H9 (cell line): ENCODE measurements around the gene TMEM9. TPM values are rescaled to one million over a fixed set of nuclear protein-coding genes. Genes with fewer than 3 reads are reported as not detected.

ENCODE experiments used
- DNase-seq: peaks from one replicate; pipeline ENCODE4 v3.0.0-alpha.2; 2017
- H2AFZ ChIP-seq: one replicate; pipeline ENCODE4 v1.6.1; 2013; ENCODE audit warnings: mild to moderate bottlenecking, low read length, control low read depth, moderate library complexity
- H2AK5ac ChIP-seq: 2 replicates; pipeline ENCODE4 v1.6.1; 2013; ENCODE audit warnings: low read length, control low read depth, mixed read lengths; ENCODE audit not compliant: insufficient read length
- H2BK120ac ChIP-seq: one replicate; pipeline ENCODE4 v1.6.1; 2013; ENCODE audit warnings: low read depth, mild to moderate bottlenecking, low read length, control low read depth, inconsistent platforms; ENCODE audit not compliant: poor library complexity, severe bottlenecking
- H2BK12ac ChIP-seq: 2 replicates; pipeline ENCODE4 v1.6.1; 2013; ENCODE audit warnings: low read length, control low read depth, mixed read lengths, low read depth; ENCODE audit not compliant: insufficient read length
- H2BK15ac ChIP-seq: 2 replicates; pipeline ENCODE4 v1.6.1; 2013; ENCODE audit warnings: low read depth, low read length, control low read depth
- H2BK20ac ChIP-seq: one replicate; pipeline ENCODE4 v1.6.1; 2013; ENCODE audit warnings: low read depth, mild to moderate bottlenecking, low read length, control low read depth, inconsistent platforms; ENCODE audit not compliant: poor library complexity, severe bottlenecking
- H2BK5ac ChIP-seq: 2 replicates; pipeline ENCODE4 v1.6.1; 2013; ENCODE audit warnings: low read length, control low read depth, mixed read lengths; ENCODE audit not compliant: insufficient read length
- H3K14ac ChIP-seq: 2 replicates; pipeline ENCODE4 v1.6.1; 2013; ENCODE audit warnings: low read length, control low read depth; ENCODE audit not compliant: insufficient read depth
- H3K18ac ChIP-seq: 2 replicates; pipeline ENCODE4 v1.6.1; 2013; ENCODE audit warnings: low read depth, mild to moderate bottlenecking, mixed read lengths, low read length, control low read depth; ENCODE audit not compliant: insufficient read length
- H3K23ac ChIP-seq: 2 replicates; pipeline ENCODE4 v1.6.1; 2013; ENCODE audit warnings: low read length, control low read depth, mixed read lengths, low read depth; ENCODE audit not compliant: insufficient read length
- H3K23me2 ChIP-seq: 2 replicates; pipeline ENCODE4 v1.6.1; 2013; ENCODE audit warnings: low read depth, mild to moderate bottlenecking, mixed read lengths, low read length, control low read depth; ENCODE audit not compliant: insufficient read length, poor library complexity, severe bottlenecking
- H3K27ac ChIP-seq: 2 replicates; pipeline ENCODE4 v1.5.1; 2013; ENCODE audit warnings: low read length, control low read depth, mixed read lengths, low read depth; ENCODE audit not compliant: insufficient read length
- H3K27me3 ChIP-seq: 2 replicates; pipeline ENCODE4 v1.6.1; 2013; ENCODE audit warnings: low read length, control low read depth, inconsistent platforms; ENCODE audit not compliant: insufficient read depth
- H3K4ac ChIP-seq: 2 replicates; pipeline ENCODE4 v1.6.1; 2013; ENCODE audit warnings: low read depth, mild to moderate bottlenecking, control low read depth, inconsistent platforms, low read length, moderate library complexity
- H3K4me1 ChIP-seq: 2 replicates; pipeline ENCODE4 v1.6.1; 2013; ENCODE audit warnings: low read length, control low read depth, inconsistent platforms; ENCODE audit not compliant: insufficient read depth
- H3K4me2 ChIP-seq: 2 replicates; pipeline ENCODE4 v1.6.1; 2013; ENCODE audit warnings: low read length, control low read depth, mixed read lengths; ENCODE audit not compliant: insufficient read length, insufficient read depth
- H3K56ac ChIP-seq: 2 replicates; pipeline ENCODE4 v1.6.1; 2013; ENCODE audit warnings: low read depth, mild to moderate bottlenecking, mixed read lengths, low read length, control low read depth; ENCODE audit not compliant: insufficient read length
- H3K79me1 ChIP-seq: 2 replicates; pipeline ENCODE4 v1.6.1; 2013; ENCODE audit warnings: low read depth, mild to moderate bottlenecking, moderate library complexity, low read length, control low read depth, inconsistent platforms; ENCODE audit not compliant: insufficient read depth, poor library complexity, severe bottlenecking
- H3K79me2 ChIP-seq: 2 replicates; pipeline ENCODE4 v1.6.1; 2013; ENCODE audit warnings: low read length, control low read depth, inconsistent platforms; ENCODE audit not compliant: insufficient read depth
- H3K9ac ChIP-seq: 2 replicates; pipeline ENCODE4 v1.6.1; 2013; ENCODE audit warnings: low read length, control low read depth, mixed read lengths; ENCODE audit not compliant: insufficient read length; ENCODE audit errors: extremely low read depth
- H3K9me3 ChIP-seq: one replicate; pipeline ENCODE4 v1.6.1; 2013; ENCODE audit warnings: low read depth, low read length, inconsistent platforms; ENCODE audit not compliant: control insufficient read depth
- H3T11ph ChIP-seq: one replicate; pipeline ENCODE4 v1.6.1; 2013; ENCODE audit warnings: mild to moderate bottlenecking, low read length, control low read depth, inconsistent platforms
- H4K20me1 ChIP-seq: one replicate; pipeline ENCODE4 v1.6.1; 2013; ENCODE audit not compliant: control insufficient read depth, insufficient read length, insufficient read depth
- H4K5ac ChIP-seq: 2 replicates; pipeline ENCODE4 v1.6.1; 2013; ENCODE audit warnings: low read depth, mild to moderate bottlenecking, mixed read lengths, low read length, control low read depth; ENCODE audit not compliant: insufficient read length
- H4K8ac ChIP-seq: replicated peaks from 2 replicates; pipeline ENCODE4 v1.6.1; 2013; ENCODE audit warnings: low read length, control low read depth, mixed read lengths, low read depth; ENCODE audit not compliant: insufficient read length
- H4K91ac ChIP-seq: 2 replicates; pipeline ENCODE4 v1.6.1; 2013; ENCODE audit warnings: low read depth, mild to moderate bottlenecking, moderate library complexity, mixed read lengths, low read length, control low read depth; ENCODE audit not compliant: insufficient read length
- H3K27ac Mint-ChIP-seq, 3 experiments: 2 replicates in 2 of 3; 3 replicates in 1 of 3; pipeline ENCODE4 v1.8.0; 2020 to 2021; ENCODE audit warnings: mixed read lengths in 3 of 3, mild to moderate bottlenecking in 1 of 3, moderate library complexity in 1 of 3
- H3K27me3 Mint-ChIP-seq: 2 replicates; pipeline ENCODE4 v1.8.0; 2021; ENCODE audit warnings: low read depth, mild to moderate bottlenecking, moderate library complexity, mixed read lengths
- H3K36me3 Mint-ChIP-seq, 3 experiments: 2 replicates in 2 of 3; 3 replicates in 1 of 3; pipeline ENCODE4 v1.8.0; 2020 to 2021; ENCODE audit warnings: low read depth in 3 of 3, mixed read lengths in 3 of 3; ENCODE audit not compliant: insufficient read depth in 1 of 3
- H3K4me1 Mint-ChIP-seq, 2 experiments: 2 replicates each; pipeline ENCODE4 v1.8.0; 2020; ENCODE audit warnings: mixed read lengths in 2 of 2
- H3K4me3 Mint-ChIP-seq, 2 experiments: 2 replicates in 1 of 2; 3 replicates in 1 of 2; pipeline ENCODE4 v1.8.0; 2020 to 2021; ENCODE audit warnings: mild to moderate bottlenecking in 2 of 2, mixed read lengths in 2 of 2, moderate library complexity in 1 of 2
- H3K9me3 Mint-ChIP-seq, 2 experiments: 2 replicates in 1 of 2; 3 replicates in 1 of 2; pipeline ENCODE4 v1.8.0; 2020; ENCODE audit warnings: mild to moderate bottlenecking in 2 of 2, mixed read lengths in 2 of 2, moderate library complexity in 1 of 2
- CTCF ChIP-seq: fragments of 200-600 bp; sonication (generic); conservative IDR thresholded peaks from 3 replicates; pipeline ENCODE4 v1.8.0; 2021; ENCODE audit warnings: antibody characterized with exemption, mild to moderate bottlenecking
- WGBS: extraction: QIAGEN DNeasy Blood & Tissue Kit; methylation state at CpG from one replicate; pipeline ENCODE4 v1.1.7; 2013; ENCODE audit warnings: missing lambda C conversion rate, low lambda C conversion rate, mixed read lengths; ENCODE audit not compliant: insufficient read length; ENCODE audit errors: extremely low coverage; 5-methylcytosine and 5-hydroxymethylcytosine counted together
- total RNA-seq: library from RNA; stranded (reverse); gene quantifications from 2 replicates; pipeline ENCODE4 v1.2.1, GENCODE V29; 2021

Gene TMEM9
- total RNA-seq, 1 experiment from 2014 or later = 93.4 TPM

- H2BK5ac ChIP-seq = no peak overlapping the region
- H2AFZ ChIP-seq = no peak overlapping the region
Measured at GRCh38 chr1:201180141-201180540, 25.9 kb upstream of the TMEM9 start.

More at GRCh38 chr1:201180141-201180540, 25.9 kb upstream of the TMEM9 start:
- H3T11ph ChIP-seq = no peak overlapping the region
- no peak overlapping the region for H3K27ac ChIP-seq
- no peaks in the 10 kb centered on the region for H3K9me3 ChIP-seq
- WGBS = no CpG with 5 or more reads among the region's 1 CpG
- H4K8ac ChIP-seq = no peak overlapping the region
- H3K4me1 ChIP-seq = no peaks in the 10 kb centered on the region
- H3K9ac ChIP-seq = no peak overlapping the region
- no peak for TF ChIP-seq CTCF
- H3K23me2 ChIP-seq = no peaks in the 10 kb centered on the region
- no peak overlapping the region for H2BK20ac ChIP-seq
- peaks cover 0 to 11% (median 6%) of the 10 kb centered on the region in 3 experiments; a peak in 6 of 7 replicates for H3K36me3 Mint-ChIP-seq
- H3K9me3 Mint-ChIP-seq = peaks cover 11 to 13% of the 10 kb centered on the region in 2 experiments
- no peak overlapping the region for H3K4ac ChIP-seq
- H3K18ac ChIP-seq = no peak overlapping the region
- no peak overlapping the region for H2AK5ac ChIP-seq
- no peak overlapping the region for H3K56ac ChIP-seq
- no peaks in the 10 kb centered on the region for H3K27me3 ChIP-seq
- H3K23ac ChIP-seq = no peak overlapping the region
- no peaks in the 10 kb centered on the region for H3K79me1 ChIP-seq
- DNase-seq = no peak
- H3K79me2 ChIP-seq = no peaks in the 10 kb centered on the region
- H3K4me1 Mint-ChIP-seq = peaks cover 20 to 27% of the 10 kb centered on the region in 2 experiments
- no peak overlapping the region for H4K91ac ChIP-seq
- no peak overlapping the region for H3K4me3 Mint-ChIP-seq
- no peak overlapping the region for H3K4me2 ChIP-seq
- H3K27me3 Mint-ChIP-seq = peaks cover 45% of the 10 kb centered on the region
- H2BK120ac ChIP-seq = no peak overlapping the region
- no peak overlapping the region for H2BK15ac ChIP-seq
- H2BK12ac ChIP-seq = no peak overlapping the region
- no peak overlapping the region for H3K14ac ChIP-seq
- no peak overlapping the region for H4K5ac ChIP-seq
- no peaks in the 10 kb centered on the region for H4K20me1 ChIP-seq
- H3K27ac Mint-ChIP-seq = no peak overlapping the region
